BLaER1 treated with 17β-estradiol and CSF1 and Interleukin-3, amounts not matched to agents 10 nM and 100 nM (cell line): ENCODE measurements around the gene LAMA2.

ENCODE experiments used
- H3K27ac ChIP-seq, 11 experiments: shearing (Covaris generic); formaldehyde crosslinking; 2 replicates each; pipeline ENCODE4 v1.8.1; 2022
- H3K27me3 ChIP-seq, 11 experiments: shearing (Covaris generic); formaldehyde crosslinking; 2 replicates each; pipeline ENCODE4 v1.8.1; 2022
- H3K36me3 ChIP-seq, 11 experiments: shearing (Covaris generic); formaldehyde crosslinking; 2 replicates each; pipeline ENCODE4 v1.8.1; 2022
- H3K4me1 ChIP-seq, 10 experiments: shearing (Covaris generic); formaldehyde crosslinking; 2 replicates each; pipeline ENCODE4 v1.8.1; 2022
- H3K4me2 ChIP-seq, 11 experiments: shearing (Covaris generic); formaldehyde crosslinking; 2 replicates each; pipeline ENCODE4 v1.8.1; 2022
- H3K4me3 ChIP-seq, 10 experiments: shearing (Covaris generic); formaldehyde crosslinking; 2 replicates each; pipeline ENCODE4 v1.8.1; 2022
- H3K9ac ChIP-seq, 11 experiments: shearing (Covaris generic); formaldehyde crosslinking; 2 replicates each; pipeline ENCODE4 v1.8.1; 2022
- H3K9me3 ChIP-seq, 11 experiments: shearing (Covaris generic); formaldehyde crosslinking; replicated peaks in 1 of 11; 2 replicates each; pipeline ENCODE4 v1.8.1; 2022
- H4K20me1 ChIP-seq, 11 experiments: shearing (Covaris generic); formaldehyde crosslinking; 2 replicates each; pipeline ENCODE4 v1.8.1; 2022
- Cebpa-rat ChIP-seq, 11 experiments: shearing (Covaris generic); IDR thresholded peaks; 2 replicates each; pipeline ENCODE4 v1.8.1; 2022

The LAMA2 gene

DNA sequence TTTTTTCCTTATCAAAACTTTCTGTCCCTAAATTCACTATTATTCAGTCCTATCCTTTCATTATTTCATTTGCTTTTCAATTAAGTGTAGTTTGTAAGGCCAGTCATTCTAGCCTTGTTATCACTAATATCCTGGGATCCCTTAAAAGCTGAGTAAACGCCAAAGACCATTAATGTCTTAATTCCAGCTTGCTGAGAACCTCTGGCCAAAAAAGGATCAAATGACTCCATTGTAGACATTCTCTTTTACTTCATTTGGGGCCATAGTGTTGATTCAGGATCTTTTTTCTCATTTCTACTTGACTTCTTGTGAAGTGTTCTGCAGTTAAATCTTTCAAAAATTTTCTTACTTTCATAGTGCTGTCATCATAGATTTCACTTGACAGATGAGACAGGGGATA lies 379.7 kb downstream of the LAMA2 start:
- H4K20me1 ChIP-seq: no peaks in the 10 kb centered on the region
- no peak overlapping the region for H3K4me3 ChIP-seq
- no peak overlapping the region for H3K9ac ChIP-seq
- TF ChIP-seq Cebpa-rat (IDR thresholded peaks at IDR 0.05): no peak
- H3K9me3 ChIP-seq: no peaks in the 10 kb centered on the region
- H3K27ac ChIP-seq: no peak overlapping the region
- H3K36me3 ChIP-seq: no peaks in the 10 kb centered on the region
- no peaks in the 10 kb centered on the region for H3K4me1 ChIP-seq
- H3K27me3 ChIP-seq: no peaks in the 10 kb centered on the region
- H3K4me2 ChIP-seq: no peak overlapping the region

DNA sequence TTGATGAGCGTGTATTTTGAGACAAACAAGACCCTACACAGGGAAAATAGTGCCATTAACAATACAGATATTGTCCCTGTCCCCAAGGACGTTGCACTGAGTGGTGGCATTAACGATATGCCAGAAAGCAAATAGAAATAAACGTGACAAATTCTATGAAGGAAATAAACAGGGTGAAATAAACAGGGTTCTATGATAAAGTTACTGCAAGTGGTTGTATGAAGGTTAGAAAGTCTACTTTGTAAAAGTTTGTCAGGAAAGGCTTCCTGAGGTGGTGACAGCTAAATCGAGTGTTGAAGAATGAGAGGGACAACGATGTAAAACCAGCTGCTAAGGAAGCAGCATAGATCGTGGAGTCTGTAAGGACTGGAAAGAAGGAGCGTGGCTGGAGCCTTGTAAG lies 380.2 kb downstream of the LAMA2 start:
- H3K9ac ChIP-seq: no peak overlapping the region
- no peaks in the 10 kb centered on the region for H3K9me3 ChIP-seq
- H3K4me2 ChIP-seq: no peak overlapping the region
- H3K27me3 ChIP-seq: no peaks in the 10 kb centered on the region
- H3K4me3 ChIP-seq: no peak overlapping the region
- no peaks in the 10 kb centered on the region for H3K4me1 ChIP-seq
- H4K20me1 ChIP-seq: no peaks in the 10 kb centered on the region
- H3K36me3 ChIP-seq: no peaks in the 10 kb centered on the region
- TF ChIP-seq Cebpa-rat (IDR thresholded peaks at IDR 0.05): no peak
- H3K27ac ChIP-seq: no peak overlapping the region

DNA sequence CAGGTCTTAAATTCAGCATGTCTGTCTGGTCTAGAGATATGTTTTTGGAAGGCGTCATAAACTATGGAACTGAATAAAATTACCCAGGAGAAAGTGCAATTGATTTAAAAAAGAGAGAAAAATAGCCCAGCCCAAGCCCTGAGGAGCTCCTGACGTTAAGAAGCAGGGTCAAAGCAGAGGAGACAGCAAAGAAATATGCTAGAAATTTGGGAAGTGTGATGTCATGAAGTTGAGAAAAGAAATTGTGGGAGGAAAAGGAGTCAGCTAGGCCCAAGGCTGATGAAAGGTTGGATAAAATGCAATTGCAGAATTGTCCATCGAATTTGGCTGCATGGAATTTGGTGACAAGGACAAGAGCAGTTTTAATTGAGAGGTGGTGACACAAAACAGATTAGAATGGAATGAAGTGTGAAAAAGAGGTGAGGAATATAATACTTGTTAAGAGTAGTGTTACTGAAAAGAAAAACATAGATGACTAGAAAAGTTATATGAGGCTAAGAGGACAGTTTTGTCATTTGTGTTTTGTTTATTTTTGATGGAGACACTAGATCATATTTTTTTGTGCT lies 381.6 kb downstream of the LAMA2 start:
- no peaks in the 10 kb centered on the region for H3K4me1 ChIP-seq
- no peak overlapping the region for H3K4me2 ChIP-seq
- no peaks in the 10 kb centered on the region for H3K9me3 ChIP-seq
- H3K4me3 ChIP-seq: no peak overlapping the region
- TF ChIP-seq Cebpa-rat (IDR thresholded peaks at IDR 0.05): no peak
- no peaks in the 10 kb centered on the region for H3K27me3 ChIP-seq
- H3K27ac ChIP-seq: no peak overlapping the region
- no peak overlapping the region for H3K9ac ChIP-seq
- no peaks in the 10 kb centered on the region for H4K20me1 ChIP-seq
- H3K36me3 ChIP-seq: no peaks in the 10 kb centered on the region

DNA sequence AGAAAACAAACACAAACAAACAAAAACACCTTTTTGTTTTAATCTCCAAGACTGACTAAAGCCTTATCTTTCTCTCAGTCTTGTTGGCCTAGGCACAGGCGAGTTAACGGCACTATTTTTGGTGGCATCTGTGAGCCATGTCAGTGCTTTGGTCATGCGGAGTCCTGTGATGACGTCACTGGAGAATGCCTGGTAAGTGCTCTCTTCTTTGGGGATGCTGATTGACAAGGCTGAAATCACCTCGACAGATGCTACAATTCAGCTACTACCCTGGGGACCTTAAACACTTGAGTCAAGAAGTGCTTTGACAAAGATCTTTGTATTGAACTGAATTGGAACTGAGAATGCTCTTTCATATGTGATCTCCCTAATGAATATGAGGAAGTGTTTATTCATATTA lies 384.1 kb downstream of the LAMA2 start:
- H3K4me3 ChIP-seq: no peak overlapping the region
- no peak overlapping the region for H3K27ac ChIP-seq
- H3K4me2 ChIP-seq: no peak overlapping the region
- no peak overlapping the region for H3K9ac ChIP-seq
- no peaks in the 10 kb centered on the region for H4K20me1 ChIP-seq
- no peaks in the 10 kb centered on the region for H3K4me1 ChIP-seq
- H3K36me3 ChIP-seq: no peaks in the 10 kb centered on the region
- no peaks in the 10 kb centered on the region for H3K9me3 ChIP-seq
- no peaks in the 10 kb centered on the region for H3K27me3 ChIP-seq
- TF ChIP-seq Cebpa-rat (IDR thresholded peaks at IDR 0.05): no peak

DNA sequence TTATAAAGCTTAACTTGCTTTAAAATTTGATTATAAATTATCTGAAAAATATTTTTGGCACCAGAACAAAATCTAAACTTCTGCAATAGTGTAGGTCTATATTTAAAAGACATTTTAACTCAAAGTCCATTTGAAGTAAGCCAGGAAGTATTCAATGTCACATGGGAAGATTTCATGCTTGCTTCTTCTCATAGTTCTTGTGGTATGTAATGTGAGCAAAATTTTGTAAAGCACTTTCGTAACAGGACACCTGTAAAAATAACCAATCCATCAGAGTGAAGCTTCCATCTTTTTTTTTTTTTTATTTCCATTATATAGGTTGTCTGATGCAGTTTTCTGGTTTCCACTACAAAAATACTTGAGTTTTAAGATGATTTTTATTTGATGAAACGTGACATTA lies 386.1 kb downstream of the LAMA2 start:
- no peak overlapping the region for H3K4me3 ChIP-seq
- H3K27ac ChIP-seq: no peak overlapping the region
- no peaks in the 10 kb centered on the region for H3K27me3 ChIP-seq
- TF ChIP-seq Cebpa-rat (IDR thresholded peaks at IDR 0.05): no peak
- no peak overlapping the region for H3K4me2 ChIP-seq
- no peaks in the 10 kb centered on the region for H4K20me1 ChIP-seq
- no peak overlapping the region for H3K9ac ChIP-seq
- H3K9me3 ChIP-seq: no peaks in the 10 kb centered on the region
- no peaks in the 10 kb centered on the region for H3K4me1 ChIP-seq
- H3K36me3 ChIP-seq: no peaks in the 10 kb centered on the region

DNA sequence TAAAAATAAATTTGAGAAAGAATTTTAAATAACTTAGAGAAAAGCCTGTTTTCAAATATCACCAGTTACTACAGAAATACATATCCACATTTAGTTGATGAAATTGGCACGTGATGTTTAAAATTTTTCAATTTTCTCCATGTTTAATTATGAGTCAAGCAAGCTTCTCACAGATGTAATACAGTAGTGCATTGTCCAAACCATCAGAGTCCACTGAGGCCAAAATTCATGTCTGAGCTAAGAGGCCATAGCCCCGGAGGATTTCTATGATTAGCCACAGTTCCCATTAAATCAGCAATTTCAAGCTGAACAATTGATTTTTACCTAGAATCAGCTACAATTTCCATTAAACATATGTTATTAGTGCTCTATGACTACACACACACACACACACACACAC lies 387.0 kb downstream of the LAMA2 start:
- no peaks in the 10 kb centered on the region for H3K27me3 ChIP-seq
- no peaks in the 10 kb centered on the region for H3K36me3 ChIP-seq
- H3K9me3 ChIP-seq: no peaks in the 10 kb centered on the region
- no peak overlapping the region for H3K4me3 ChIP-seq
- no peak overlapping the region for H3K4me2 ChIP-seq
- no peak overlapping the region for H3K27ac ChIP-seq
- no peak for TF ChIP-seq Cebpa-rat (IDR thresholded peaks at IDR 0.05)
- no peaks in the 10 kb centered on the region for H4K20me1 ChIP-seq
- H3K4me1 ChIP-seq: no peaks in the 10 kb centered on the region
- no peak overlapping the region for H3K9ac ChIP-seq

DNA sequence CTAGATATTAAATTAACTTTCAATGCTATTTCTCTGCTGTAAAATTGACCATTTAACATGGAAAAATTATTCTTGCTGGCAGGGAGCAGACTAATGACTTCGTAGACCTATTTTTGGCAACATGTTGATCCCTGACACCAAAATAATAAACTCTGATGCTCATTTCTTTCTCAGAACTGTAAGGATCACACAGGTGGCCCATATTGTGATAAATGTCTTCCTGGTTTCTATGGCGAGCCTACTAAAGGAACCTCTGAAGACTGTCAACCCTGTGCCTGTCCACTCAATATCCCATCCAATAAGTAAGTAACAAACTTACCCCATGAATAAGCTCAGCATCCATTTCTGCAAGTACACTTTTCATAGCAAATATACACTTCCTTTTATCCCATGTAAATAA lies 387.5 kb downstream of the LAMA2 start:
- no peaks in the 10 kb centered on the region for H3K4me1 ChIP-seq
- H3K27me3 ChIP-seq: no peaks in the 10 kb centered on the region
- H3K36me3 ChIP-seq: no peaks in the 10 kb centered on the region
- no peak overlapping the region for H3K4me2 ChIP-seq
- TF ChIP-seq Cebpa-rat (IDR thresholded peaks at IDR 0.05): no peak
- no peak overlapping the region for H3K4me3 ChIP-seq
- H3K9ac ChIP-seq: no peak overlapping the region
- no peaks in the 10 kb centered on the region for H3K9me3 ChIP-seq
- no peaks in the 10 kb centered on the region for H4K20me1 ChIP-seq
- no peak overlapping the region for H3K27ac ChIP-seq

DNA sequence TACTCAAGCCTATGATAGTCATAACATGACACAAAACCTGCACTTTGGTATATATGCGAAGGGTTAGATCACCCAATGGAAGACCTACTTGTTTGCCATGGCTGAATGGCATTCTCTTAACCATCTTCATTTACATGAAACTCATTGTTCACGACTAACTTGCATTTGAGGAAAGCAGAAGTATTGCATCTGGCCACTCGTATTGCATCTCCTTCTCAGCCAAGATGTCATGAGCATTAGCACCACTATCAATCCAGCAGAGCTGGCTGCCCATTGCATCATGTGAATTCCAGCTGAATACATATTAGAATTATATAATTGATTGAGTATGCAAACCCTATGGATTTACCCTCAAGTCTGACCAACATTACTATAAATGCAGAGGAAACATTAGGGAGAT lies 390.2 kb downstream of the LAMA2 start:
- H3K27me3 ChIP-seq: no peaks in the 10 kb centered on the region
- no peaks in the 10 kb centered on the region for H3K9me3 ChIP-seq
- no peaks in the 10 kb centered on the region for H3K36me3 ChIP-seq
- no peak overlapping the region for H3K4me3 ChIP-seq
- H3K4me1 ChIP-seq: peaks cover 0 to 5% (median under 1%) of the 10 kb centered on the region in 10 experiments; a peak in 8 of 20 replicates
- no peak overlapping the region for H3K27ac ChIP-seq
- no peak for TF ChIP-seq Cebpa-rat (IDR thresholded peaks at IDR 0.05)
- H3K4me2 ChIP-seq: no peak overlapping the region
- H4K20me1 ChIP-seq: no peaks in the 10 kb centered on the region
- H3K9ac ChIP-seq: no peak overlapping the region

DNA sequence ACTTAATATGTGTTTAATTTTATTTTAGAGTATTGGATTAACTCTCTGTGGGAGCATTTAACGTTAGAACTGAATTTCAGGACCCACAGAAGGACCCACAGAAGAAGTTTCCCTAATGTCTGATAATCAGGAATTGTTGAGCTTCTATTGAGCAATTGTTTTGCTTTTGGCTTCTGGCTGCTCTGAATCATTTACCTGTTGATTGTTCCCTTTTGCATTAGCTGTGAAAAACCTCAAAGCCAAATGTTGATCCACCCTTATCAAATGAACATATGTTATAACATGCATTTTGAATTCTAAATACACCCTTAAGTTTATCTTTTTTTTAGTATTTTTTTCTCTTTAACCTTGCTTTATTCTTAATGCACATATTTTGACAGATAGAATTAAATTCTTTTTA lies 393.5 kb downstream of the LAMA2 start:
- Histone ChIP-seq H3K4me2 (no peak overlapping the region), H3K27me3 (no peaks in the 10 kb centered on the region), H3K4me1 (peaks cover 18 to 38% (median 30%) of the 10 kb centered on the region in 10 experiments), H3K4me3 (no peak overlapping the region), H3K36me3 (no peaks in the 10 kb centered on the region), H4K20me1 (no peaks in the 10 kb centered on the region), H3K27ac (no peak overlapping the region), H3K9me3 (no peaks in the 10 kb centered on the region), H3K9ac (no peak overlapping the region)
- TF ChIP-seq Cebpa-rat (IDR thresholded peaks at IDR 0.05): no peak

DNA sequence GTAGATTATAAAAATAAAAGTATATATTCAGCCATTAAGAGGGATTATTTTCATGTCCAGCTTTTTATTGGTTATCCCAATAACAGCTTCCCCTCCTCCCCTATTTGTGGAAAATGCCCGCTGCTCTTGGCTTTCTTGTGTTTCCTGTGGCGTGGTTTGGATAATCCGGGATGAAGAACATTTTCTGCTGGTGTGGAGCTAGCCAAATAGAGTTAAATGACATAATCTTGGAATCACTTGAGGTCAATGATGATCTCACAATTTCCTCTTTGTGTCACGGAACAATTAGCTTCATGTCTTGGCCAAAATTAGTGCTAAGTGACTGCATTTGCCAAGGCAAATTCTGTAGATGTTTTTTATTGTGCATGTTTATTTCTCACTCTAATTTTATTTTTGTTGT lies 394.0 kb downstream of the LAMA2 start:
- no peaks in the 10 kb centered on the region for H3K9me3 ChIP-seq

More for the DNA sequence above, 394.0 kb downstream of the LAMA2 start:
- Histone ChIP-seq H3K36me3 (no peaks in the 10 kb centered on the region), H3K4me1 (peaks cover 18 to 44% (median 33%) of the 10 kb centered on the region in 10 experiments), H3K27me3 (no peaks in the 10 kb centered on the region), H3K9ac (no peak overlapping the region), H4K20me1 (no peaks in the 10 kb centered on the region), H3K27ac (no peak overlapping the region), H3K4me3 (no peak overlapping the region), H3K4me2 (no peak overlapping the region)
- no peak for TF ChIP-seq Cebpa-rat (IDR thresholded peaks at IDR 0.05)
